Fibroblast of upper back skin (primary cell): ENCODE data around the gene PCLO.

ENCODE experiments used
- DNase-seq: peaks from one replicate; pipeline ENCODE4 v3.0.0-alpha.2; 2013

The PCLO gene

DNA sequence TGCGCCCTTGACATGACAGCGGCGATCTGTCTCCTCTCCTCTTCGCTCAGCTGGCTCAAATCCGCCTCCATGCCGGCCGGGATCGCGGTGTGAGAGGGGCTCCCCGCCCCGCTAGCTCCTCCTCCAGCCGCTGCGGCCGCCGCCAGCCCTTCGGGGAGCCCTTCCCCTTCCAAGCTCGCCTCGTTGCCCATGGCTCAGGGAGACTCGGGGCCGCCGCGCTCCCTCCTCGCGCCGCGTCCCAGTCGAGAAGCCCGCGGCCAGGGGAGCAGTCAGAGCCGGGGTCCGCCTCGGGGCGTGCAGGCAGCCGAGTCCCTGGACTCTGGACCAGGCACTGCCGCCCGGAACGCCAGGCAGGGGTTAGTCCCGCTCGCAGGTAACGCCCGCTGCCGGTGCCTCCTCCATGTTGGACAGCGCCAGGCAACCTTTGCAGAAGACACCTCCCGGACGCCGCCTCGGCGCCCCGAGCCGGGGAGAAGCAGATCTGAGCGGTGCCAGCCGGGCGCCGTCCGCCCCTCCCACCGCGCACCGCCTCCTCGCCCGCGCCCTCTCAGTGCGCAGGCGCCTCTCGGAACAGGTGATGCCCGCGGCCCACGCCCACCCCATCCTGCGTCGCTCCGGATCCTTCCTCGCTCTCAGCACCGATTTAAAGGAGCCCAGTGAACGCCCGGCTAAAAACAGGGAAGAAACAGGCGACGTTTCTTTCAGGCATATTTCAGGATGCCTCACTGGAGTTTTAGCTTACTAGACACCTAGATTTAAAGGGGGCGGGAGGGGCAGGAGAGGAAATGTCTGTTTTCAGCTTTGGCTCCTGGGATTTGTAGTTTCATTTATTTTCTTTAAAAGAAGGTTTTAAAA, at the start of gene PCLO:
Gene PCLO (minus strand): TSS at position 483 of the 855 bp plus-strand sequence. CDS start 292 bp downstream, at position 191.
- DNase-seq: peak; percentile 17

DNA sequence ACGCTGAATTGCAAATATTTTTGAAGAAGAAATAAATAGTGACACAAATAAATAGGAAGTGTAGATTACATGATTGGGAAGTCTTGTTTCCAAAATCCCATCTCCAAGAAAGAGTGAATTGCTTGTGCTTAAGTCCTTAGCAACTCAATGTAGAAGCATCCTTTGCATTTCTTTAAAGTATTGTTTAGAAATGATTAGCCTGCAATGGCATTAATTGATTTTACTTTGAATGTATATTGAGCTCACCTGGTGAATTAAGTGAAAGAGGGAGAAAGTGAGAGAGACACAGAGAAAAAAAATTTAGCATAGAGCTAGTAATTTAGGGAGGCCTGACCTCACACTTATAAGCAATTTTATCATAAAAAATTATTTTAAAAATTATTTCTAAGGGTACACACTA, 49.0 kb upstream of the PCLO start:
- no peak for DNase-seq

- no peak for DNase-seq
These were observed 47.8 kb upstream of the PCLO start for GRCh38 chr7:83210479-83210878.

- no peak for DNase-seq
These were observed 42.0 kb upstream of the PCLO start for GRCh38 chr7:83204715-83205114.

DNA sequence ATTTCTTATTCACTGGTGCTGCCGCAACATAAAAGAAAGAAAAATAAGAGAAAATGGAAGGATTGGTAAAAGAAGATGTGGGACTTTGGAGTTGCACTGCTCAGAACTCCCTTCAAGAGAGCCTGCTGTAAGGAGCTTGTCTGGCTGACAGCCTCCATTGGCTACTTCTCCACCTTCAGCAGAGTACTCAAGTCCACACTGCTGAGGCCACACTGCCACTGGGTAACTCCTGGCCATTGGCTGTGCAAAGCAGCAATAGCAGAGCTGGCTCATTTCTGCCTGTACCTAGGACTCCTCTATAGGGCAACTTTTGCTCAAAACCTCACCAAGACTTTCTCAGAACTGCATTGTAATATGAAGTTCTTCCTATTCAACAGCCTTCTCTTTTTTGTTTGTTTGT, 38.7 kb upstream of the PCLO start:
- DNase-seq: no peak

DNA sequence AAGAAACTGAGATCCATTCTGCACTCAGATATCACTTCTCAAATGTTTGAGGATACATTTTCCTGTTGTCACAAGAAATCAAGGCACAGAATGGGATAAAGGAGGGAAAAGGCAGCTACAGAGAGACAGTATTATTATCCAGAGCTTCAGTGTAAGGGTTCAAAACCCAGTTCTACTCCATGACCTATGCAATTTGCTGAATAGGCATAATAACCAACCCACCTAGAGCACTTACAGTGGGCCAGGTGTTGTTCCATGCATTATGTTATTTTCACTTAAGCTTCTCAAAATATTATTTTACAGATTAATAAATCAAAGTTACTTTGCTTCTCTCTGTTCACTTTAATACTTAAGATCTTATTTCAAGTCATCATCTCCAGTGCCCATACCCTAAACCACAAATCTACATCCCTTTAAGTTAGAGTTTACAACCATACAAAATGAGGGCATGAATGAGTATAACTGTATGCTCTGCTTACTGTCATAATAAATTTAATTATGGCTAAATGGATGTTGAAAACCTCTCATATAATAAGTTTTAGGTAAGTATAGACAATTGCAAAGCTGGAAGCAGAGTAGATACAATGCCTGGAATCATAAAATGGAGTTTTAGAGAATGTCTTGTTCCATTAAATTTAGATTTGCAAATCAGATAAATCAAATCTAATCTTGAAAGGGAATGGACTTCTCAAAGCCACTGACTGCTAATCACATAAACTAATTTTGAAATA, 28.1 kb upstream of the PCLO start:
- DNase-seq: no peak

- peak; percentile 39 for DNase-seq
These were observed 16.1 kb upstream of the PCLO start for GRCh38 chr7:83178796-83179195.

GRCh38 chr7:83178066-83178465, 15.4 kb upstream of the PCLO start:
- no peak for DNase-seq

DNA sequence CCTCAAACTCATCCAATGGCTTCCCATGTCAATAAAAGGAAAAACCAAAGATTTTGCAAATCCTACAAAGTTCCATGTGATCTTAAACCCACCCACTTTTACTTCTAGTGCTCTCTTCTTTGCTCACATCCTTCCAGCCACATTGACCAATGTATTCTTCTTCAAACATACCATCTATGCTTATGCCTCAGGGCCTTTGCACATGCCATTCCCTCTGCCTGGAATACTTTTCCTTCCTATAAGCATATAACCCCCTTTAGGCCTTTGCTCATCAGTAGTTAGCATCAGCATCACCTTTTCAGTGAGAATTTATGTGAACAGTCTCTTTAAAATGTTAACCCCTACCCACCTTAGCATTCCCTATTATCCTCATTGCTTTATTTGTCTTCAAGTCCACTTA, 11.0 kb upstream of the PCLO start:
- DNase-seq: no peak

GRCh38 chr7:83166781-83167180, 4.1 kb upstream of the PCLO start:
- no peak for DNase-seq

DNA sequence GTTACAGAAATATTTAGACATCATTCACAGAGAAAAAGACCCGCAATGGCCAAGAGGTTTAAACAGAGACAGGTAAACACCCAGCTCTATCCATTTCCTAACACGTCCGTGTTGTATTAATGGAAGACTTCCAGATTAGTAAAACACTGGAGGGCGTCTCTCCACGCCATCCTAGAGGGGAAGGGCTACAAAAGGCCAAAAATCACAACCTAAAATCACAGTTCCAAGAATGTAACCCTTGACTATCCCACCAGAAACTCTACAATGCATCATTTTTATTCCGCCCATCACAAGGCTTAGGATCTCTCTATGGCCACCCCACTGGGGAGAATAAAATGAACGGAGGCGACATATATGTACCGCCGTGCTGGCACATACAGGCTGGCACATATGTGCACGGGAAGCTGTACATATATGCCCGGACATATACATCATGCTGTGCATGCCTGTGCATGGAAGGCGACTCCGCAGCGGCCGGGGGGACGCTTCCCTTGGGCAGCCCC, 734 bp downstream of the PCLO start:
- DNase-seq: no peak

DNA sequence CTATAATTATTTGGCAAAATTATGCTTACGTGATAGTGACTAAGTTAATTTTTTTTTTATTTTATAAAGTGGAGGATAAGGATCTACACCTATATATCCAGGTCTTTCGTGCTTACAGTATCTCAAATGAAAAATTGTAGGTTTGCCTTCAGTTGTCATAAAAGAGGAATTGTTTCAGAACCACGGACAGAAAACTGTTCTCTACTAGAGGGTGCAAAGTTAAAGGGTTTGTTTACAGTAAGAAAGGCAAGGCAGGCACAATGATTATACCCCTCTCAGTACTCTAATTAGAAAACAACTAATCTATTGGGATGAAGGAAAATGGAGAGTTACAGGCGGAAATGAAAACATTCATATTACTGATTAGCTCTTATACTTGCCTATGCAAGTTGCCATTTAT, 1.5 kb downstream of the PCLO start:
- no peak for DNase-seq

GRCh38 chr7:83159731-83160130, 3.0 kb downstream of the PCLO start:
- no peak for DNase-seq

GRCh38 chr7:83156006-83156405, 6.7 kb downstream of the PCLO start:
- no peak for DNase-seq

- DNase-seq: no peak
These were observed 7.3 kb downstream of the PCLO start for GRCh38 chr7:83155407-83155806.

DNA sequence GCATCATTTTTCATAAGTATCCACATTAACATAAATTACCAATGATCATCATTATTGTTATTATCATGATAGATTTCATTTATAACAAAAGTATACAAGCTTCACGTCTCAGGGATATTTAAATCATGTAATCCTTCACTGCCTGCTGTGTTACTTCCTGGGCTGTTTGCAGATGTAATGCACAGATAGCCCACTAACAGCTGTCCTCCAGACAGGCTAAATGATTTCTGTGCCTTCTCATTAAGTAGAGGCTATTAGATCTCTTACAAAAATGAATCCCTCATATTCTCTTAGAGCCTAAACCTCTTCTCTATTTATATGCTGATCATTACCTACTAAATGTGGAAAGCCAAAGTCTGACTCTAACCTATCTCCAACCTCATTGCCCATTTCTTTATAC, 9.3 kb downstream of the PCLO start:
- DNase-seq: no peak

GRCh38 chr7:83150310-83150709, 12.4 kb downstream of the PCLO start:
- no peak for DNase-seq

- peak; percentile 29 for DNase-seq
These were observed 13.2 kb downstream of the PCLO start for GRCh38 chr7:83149466-83149865.

GRCh38 chr7:83148776-83149175, 13.9 kb downstream of the PCLO start:
- DNase-seq: peak; percentile 10

DNA sequence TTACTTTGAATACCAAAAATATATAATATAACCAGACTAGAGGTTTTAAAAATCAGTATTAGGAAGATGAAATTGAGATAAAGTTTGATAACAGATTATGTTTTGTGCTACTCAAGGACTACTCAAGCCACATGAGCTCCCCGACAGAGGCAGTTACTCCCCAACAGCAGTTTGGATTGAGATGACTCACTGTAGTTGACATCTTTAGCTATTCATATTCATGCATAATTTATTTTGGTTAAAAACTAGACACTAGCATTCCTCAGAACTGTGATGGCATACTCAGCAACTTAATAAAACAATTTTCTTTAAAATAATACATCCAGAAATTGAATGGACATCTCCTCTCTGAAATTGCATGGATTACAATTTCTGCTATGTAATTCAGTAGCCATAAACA, 19.6 kb downstream of the PCLO start:
- peak; percentile 7 for DNase-seq

DNA sequence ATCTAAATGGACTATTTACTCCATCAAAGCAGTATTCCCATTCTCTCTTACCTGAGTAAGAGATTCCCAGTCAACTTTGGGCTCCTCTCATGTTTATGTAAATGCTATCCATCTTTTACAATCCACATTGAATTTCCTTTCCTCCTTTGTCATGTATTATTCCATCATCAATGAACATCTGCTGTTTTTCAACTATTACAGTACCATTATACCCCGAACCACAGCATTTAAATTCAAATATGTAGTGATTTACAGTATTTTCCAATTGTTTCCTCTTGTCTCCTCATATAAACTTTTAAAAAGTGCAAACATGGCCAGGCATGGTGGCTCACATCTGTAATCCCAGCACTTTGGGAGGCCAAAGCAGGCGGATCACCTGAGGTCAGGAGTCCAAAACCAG, 20.3 kb downstream of the PCLO start:
- DNase-seq: no peak

GRCh38 chr7:83141927-83142326, 20.8 kb downstream of the PCLO start:
- no peak for DNase-seq

DNA sequence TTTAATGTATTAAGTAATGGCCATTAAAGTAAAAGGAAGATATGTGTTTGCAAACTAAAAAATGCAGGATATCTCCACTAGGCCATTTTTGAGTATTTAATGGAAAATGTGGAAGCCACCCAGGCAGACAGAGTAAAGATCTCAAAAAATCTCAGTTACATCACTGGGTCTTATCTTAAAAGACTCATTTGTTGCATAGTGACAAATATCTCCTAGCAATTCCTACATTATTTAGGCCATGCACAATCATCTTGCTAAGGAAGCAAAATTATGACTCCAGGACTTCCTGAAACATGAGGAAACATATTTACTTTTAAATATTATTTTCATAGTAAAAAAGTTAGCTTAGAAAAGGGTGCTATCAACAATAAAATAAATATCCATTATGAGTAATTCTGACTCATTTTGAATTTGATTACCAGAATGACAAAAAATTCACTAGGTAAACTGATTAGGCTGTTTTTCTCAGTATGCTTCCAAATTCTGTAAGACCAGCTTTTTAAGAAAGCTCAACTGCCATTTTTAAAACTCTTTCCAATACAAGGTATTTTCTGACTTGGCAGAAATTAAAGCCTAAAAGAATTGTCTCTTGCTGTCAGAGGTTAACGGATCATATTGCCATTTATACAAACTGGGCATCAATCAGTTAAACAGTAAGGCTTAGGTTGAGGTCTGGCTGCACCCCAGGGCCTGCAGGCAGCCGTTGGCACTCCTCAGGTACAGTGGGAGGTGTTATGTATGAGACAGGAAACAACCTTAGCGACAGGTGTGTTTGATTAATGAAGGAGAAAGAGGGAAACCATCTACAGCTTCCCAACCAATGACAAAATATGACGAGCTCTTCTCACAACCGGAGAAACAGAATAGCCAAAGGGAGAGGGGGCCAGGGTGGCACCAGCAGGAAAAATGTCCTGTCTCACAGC, 31.8 kb downstream of the PCLO start:
- no peak for DNase-seq
